Calu3 (cell line): Measurements from ENCODE around the gene PCDHGA8. TPM values are rescaled to one million over a fixed set of nuclear protein-coding genes. Genes with fewer than 3 reads are reported as not detected.

Experiments used
- BruUV-seq: library from RNA; stranded (reverse); fragments of 400-500 nt; replicated peaks from 2 replicates; lab custom pipeline; 2021; lab: Mats Ljungman, UMichigan
- CTCF ChIA-PET: fragments of 300-600 bp; sonication (Branson Sonifier 250); formaldehyde crosslinking; loops from one replicate; lab custom pipeline; 2022; ENCODE audit warnings: antibody characterized with exemption; lab: Charles Lee
- DNase-seq: peaks from one replicate; pipeline ENCODE4 v3.0.0; 2022
- H3K27ac Mint-ChIP-seq: one replicate; pipeline ENCODE4 v1.8.0; 2022; ENCODE audit warnings: mixed read lengths; ENCODE audit not compliant: unreplicated experiment
- H3K27me3 Mint-ChIP-seq: one replicate; pipeline ENCODE4 v1.8.0; 2022; ENCODE audit warnings: mixed read lengths; ENCODE audit not compliant: unreplicated experiment
- H3K36me3 Mint-ChIP-seq: one replicate; pipeline ENCODE4 v1.8.0; 2022; ENCODE audit warnings: mild to moderate bottlenecking, moderate library complexity, mixed read lengths; ENCODE audit not compliant: insufficient read depth, unreplicated experiment
- H3K4me1 Mint-ChIP-seq: one replicate; pipeline ENCODE4 v1.8.0; 2022; ENCODE audit warnings: mild to moderate bottlenecking, low read depth, mixed read lengths; ENCODE audit not compliant: unreplicated experiment
- H3K4me3 Mint-ChIP-seq: one replicate; pipeline ENCODE4 v1.8.0; 2022; ENCODE audit warnings: mild to moderate bottlenecking, low read depth, moderate library complexity, mixed read lengths; ENCODE audit not compliant: unreplicated experiment
- H3K9me3 Mint-ChIP-seq: one replicate; pipeline ENCODE4 v1.8.0; 2022; ENCODE audit warnings: low read depth, mixed read lengths; ENCODE audit not compliant: unreplicated experiment
- intact Hi-C: fragments of 100-400 bp; cut with micrococcal nuclease; formaldehyde crosslinking; loops from one replicate; pipeline ENCODE4 v1.10.0; 2022; ENCODE audit not compliant: unreplicated experiment
- total RNA-seq: library from RNA; stranded (reverse); gene quantifications from 2 replicates; pipeline ENCODE4 v1.2.3, GENCODE V29; 2022
- TF ChIP-seq, protein P1 (sequence below): fragments of 200-600 bp; IDR thresholded peaks from one replicate; pipeline ENCODE4 v1.8.0; 2022; ENCODE audit warnings: antibody characterized with exemption; ENCODE audit not compliant: unreplicated experiment

PCDHGA8 gene
- total RNA-seq, 1 experiment from 2014 or later: 1.1 TPM

DNA sequence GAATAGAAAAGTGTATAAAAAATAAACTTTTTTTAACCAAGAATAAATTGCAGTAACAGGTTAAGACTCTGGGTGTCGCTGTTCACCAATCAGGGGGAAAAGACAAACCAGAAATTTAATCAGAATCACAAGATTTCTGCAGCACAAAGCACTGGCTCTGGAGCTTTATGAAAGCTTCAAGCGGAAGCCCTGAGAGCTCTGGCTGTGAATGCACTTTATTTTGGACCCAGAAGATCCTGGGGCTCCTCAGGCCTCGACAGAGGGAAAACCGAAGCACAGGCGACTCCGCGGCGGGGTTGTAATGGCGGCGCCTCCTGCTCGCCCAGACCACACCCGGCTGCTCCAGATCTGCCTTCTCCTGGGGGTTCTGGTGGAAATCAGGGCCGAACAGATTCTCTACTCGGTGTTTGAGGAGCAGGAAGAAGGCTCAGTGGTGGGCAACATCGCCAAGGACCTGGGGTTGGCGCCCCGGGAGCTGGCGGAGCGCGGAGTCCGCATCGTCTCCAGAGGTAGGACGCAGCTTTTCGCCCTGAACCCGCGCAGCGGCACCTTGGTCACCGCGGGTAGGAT is 37.4 kb upstream of the PCDHGA8 start, which contains the start of gene PCDHGA4:
Gene PCDHGA4 (plus strand): TSS at position 122 of the 570 bp plus-strand sequence. CDS start 87 bp downstream, at position 209.
- TF ChIP-seq, protein P1, sequence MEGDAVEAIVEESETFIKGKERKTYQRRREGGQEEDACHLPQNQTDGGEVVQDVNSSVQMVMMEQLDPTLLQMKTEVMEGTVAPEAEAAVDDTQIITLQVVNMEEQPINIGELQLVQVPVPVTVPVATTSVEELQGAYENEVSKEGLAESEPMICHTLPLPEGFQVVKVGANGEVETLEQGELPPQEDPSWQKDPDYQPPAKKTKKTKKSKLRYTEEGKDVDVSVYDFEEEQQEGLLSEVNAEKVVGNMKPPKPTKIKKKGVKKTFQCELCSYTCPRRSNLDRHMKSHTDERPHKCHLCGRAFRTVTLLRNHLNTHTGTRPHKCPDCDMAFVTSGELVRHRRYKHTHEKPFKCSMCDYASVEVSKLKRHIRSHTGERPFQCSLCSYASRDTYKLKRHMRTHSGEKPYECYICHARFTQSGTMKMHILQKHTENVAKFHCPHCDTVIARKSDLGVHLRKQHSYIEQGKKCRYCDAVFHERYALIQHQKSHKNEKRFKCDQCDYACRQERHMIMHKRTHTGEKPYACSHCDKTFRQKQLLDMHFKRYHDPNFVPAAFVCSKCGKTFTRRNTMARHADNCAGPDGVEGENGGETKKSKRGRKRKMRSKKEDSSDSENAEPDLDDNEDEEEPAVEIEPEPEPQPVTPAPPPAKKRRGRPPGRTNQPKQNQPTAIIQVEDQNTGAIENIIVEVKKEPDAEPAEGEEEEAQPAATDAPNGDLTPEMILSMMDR: no peak
- CTCF ChIA-PET: interaction anchor here (0.5 kb wide), 1 partner anchor 53 kb away, joined by 3 read pairs; no protein-coding TSS in a partner anchor
- intact Hi-C loops: no loop called here
- Mint-ChIP-seq H3K9me3 (peaks cover 19% of the 10 kb centered on the region), H3K36me3 (peaks cover 5% of the 10 kb centered on the region), H3K27me3 (no peaks in the 10 kb centered on the region), H3K4me3 (no peak within 1 kb of the TSS), H3K27ac (no peak within 1 kb of the TSS), H3K4me1 (no peaks in the 10 kb centered on the region)
- no TSS peak for BruUV-seq
- no peak for DNase-seq

- DNase-seq: no peak
- CTCF ChIA-PET: interaction anchor here (0.5 kb wide), 1 partner anchor 54 kb away, joined by 3 read pairs; no protein-coding TSS in a partner anchor
- no peaks in the 10 kb centered on the region for H3K27me3 Mint-ChIP-seq
- intact Hi-C loops: no loop called here
- no peak overlapping the region for H3K4me3 Mint-ChIP-seq
- no TSS peak for BruUV-seq
- no peak overlapping the region for H3K27ac Mint-ChIP-seq
- no peaks in the 10 kb centered on the region for H3K4me1 Mint-ChIP-seq
- TF ChIP-seq, protein P1: no peak
- no peaks in the 10 kb centered on the region for H3K36me3 Mint-ChIP-seq
- H3K9me3 Mint-ChIP-seq: peaks cover 18% of the 10 kb centered on the region
Observed at GRCh38 chr5:141355641-141356040, 36.8 kb upstream of the PCDHGA8 start.

- intact Hi-C loops: no loop called here
- DNase-seq: no peak
- CTCF ChIA-PET: no interaction called here
- no peak overlapping the region for H3K27ac Mint-ChIP-seq
- H3K9me3 Mint-ChIP-seq: peaks cover 19% of the 10 kb centered on the region
- H3K4me3 Mint-ChIP-seq: no peak overlapping the region
- H3K27me3 Mint-ChIP-seq: no peaks in the 10 kb centered on the region
- no peaks in the 10 kb centered on the region for H3K4me1 Mint-ChIP-seq
- TF ChIP-seq, protein P1: no peak
- H3K36me3 Mint-ChIP-seq: no peaks in the 10 kb centered on the region
- BruUV-seq: no TSS peak
Observed at GRCh38 chr5:141356133-141356532, 36.3 kb upstream of the PCDHGA8 start.

GRCh38 chr5:141356950-141357349 is 35.5 kb upstream of the PCDHGA8 start:
- no peak for DNase-seq
- CTCF ChIA-PET: no interaction called here
- no peaks in the 10 kb centered on the region for H3K27me3 Mint-ChIP-seq
- no peak overlapping the region for H3K4me3 Mint-ChIP-seq
- no TSS peak for BruUV-seq
- intact Hi-C loops: no loop called here
- peaks cover 3% of the 10 kb centered on the region for H3K36me3 Mint-ChIP-seq
- TF ChIP-seq, protein P1: no peak
- H3K27ac Mint-ChIP-seq: no peak overlapping the region
- H3K9me3 Mint-ChIP-seq: peaks cover 19% of the 10 kb centered on the region
- H3K4me1 Mint-ChIP-seq: no peaks in the 10 kb centered on the region
